Suprapubic skin (tissue), 4 donors: ENCODE results near the gene PIWIL4.

Experiments
- CTCF ChIP-seq, 2 donors: fragments of 200-600 bp in 1 of 2; fragments of 450-650 bp in 1 of 2; sonication (generic) in 1 of 2; IDR thresholded peaks; one replicate each; pipeline ENCODE4 v1.5.1; 2016 to 2019; ENCODE audit warnings: antibody characterized with exemption in 2 of 2, mild to moderate bottlenecking in 1 of 2, moderate library complexity in 1 of 2
- POLR2A ChIP-seq, 2 donors: fragments of 450-650 bp; IDR thresholded peaks; one replicate each; pipeline ENCODE4 v1.6.1; 2017; ENCODE audit warnings: antibody characterized with exemption in 2 of 2, mild to moderate bottlenecking in 2 of 2, moderate library complexity in 2 of 2
- POLR2AphosphoS5 ChIP-seq, 3 donors: sonication (generic); formaldehyde crosslinking; IDR thresholded peaks; one replicate each; pipeline ENCODE4 v1.6.1; 2017; ENCODE audit warnings: antibody characterized with exemption in 3 of 3

GRCh38 chr11:94537031-94537600 is 30.1 kb upstream of the PIWIL4 start:
- TF ChIP-seq CTCF (IDR thresholded peaks at IDR 0.05) (no peak), POLR2AphosphoS5 (IDR thresholded peaks at IDR 0.05) (no peak), POLR2A (IDR thresholded peaks at IDR 0.05) (no peak)
